DMS 273 (cell line): Measurements from ENCODE around the gene EIF1.
A peak's percentile ranks its signal among the peaks of the same experiment; 100 is the strongest.
"Not testable (repeated sequence)": the region's sequence is repeated elsewhere in the genome, so short reads cannot be mapped to it uniquely, and the experiment has no call there.

Source experiments
- DNase-seq: peaks from one replicate; lab custom pipeline; 2025; ENCODE audit not compliant: unreplicated experiment; lab: John Stamatoyannopoulos, UW

EIF1 gene

DNA sequence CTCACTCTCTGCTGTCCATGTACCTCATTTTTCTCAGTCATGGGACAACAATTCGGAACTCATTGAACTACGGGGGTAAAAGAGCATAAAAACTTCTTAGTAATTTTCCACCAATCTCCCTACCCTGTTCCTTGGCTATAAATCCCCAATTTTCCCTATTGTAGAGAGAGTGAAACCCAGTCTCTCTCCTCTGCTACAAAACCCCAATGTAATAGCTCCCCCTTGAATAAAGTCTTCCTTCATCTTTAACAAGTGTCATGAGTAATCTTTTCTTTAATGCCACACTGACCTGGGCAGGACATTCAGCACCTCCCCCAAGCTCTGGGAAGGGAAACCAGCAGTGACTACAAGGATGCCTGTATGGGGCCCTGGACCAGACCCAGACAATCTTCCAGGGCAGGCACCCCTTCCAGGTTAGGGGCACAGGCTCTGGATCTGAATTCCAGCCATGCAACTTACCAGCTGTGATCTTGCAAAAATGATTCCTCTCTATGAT lies 10.2 kb upstream of the EIF1 start:
- DNase-seq: no peak

- no peak for DNase-seq
Observed at GRCh38 chr17:41678907-41679739, 9.6 kb upstream of the EIF1 start.

- DNase-seq: no peak
Observed at GRCh38 chr17:41679740-41680425, 8.8 kb upstream of the EIF1 start.

DNA sequence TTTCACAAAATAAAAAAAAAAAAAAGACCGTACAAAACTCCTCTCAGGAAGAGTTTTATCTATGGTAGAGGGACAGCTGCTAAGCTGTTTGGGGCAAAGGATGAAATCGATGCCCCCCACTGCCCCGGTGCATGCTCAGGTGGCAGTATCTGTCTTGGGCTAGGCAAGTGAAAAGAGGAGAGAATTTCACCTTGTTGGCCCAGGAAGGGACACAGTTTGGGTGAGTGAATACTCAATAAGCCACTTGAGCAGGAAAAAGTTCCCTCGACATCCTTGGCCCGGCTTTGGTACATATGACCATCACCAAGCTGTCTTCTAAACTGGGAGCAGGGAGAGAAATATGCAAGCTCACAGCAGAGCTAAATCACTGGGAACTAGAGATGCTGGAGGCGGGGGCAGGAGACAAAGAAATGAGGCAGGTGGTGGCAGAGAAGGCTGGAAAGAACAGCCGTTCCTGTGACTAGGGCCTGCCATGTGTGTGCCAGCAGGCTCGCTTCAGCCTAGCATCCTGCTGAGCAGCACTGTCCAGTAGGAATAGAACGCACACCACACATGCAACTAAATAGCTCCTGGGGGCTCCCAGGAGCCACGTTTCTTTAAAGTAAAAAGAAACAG lies 8.2 kb upstream of the EIF1 start:
- peak; percentile 86 for DNase-seq

GRCh38 chr17:41681776-41682175 lies 6.9 kb upstream of the EIF1 start:
- no peak for DNase-seq

DNA sequence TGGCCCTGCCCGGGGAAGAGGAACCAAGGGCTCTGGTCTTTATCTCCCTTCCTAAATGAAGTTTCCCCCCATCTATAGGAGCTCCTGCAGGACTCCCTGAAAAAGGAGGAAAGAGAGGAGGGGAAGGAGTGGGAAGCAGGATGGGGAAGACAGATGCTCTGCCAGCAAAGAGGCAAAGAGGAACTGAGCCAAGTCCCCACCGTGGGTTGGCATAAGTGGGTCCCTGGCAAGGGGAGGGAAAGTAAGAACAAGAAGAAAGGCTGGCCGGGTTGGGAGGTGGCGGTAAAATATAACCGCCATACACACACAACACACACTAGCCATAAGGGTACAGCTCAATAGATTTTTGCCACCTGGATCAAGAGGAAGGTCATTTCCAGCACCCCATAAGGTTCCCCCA lies 6.1 kb upstream of the EIF1 start:
- DNase-seq: no peak

- no peak for DNase-seq
Observed at GRCh38 chr17:41683441-41684007, 5.2 kb upstream of the EIF1 start.

GRCh38 chr17:41684035-41684434 lies 4.7 kb upstream of the EIF1 start:
- DNase-seq: no peak

GRCh38 chr17:41685753-41686152 lies 2.9 kb upstream of the EIF1 start:
- not testable (repeated sequence) for DNase-seq

- DNase-seq: no peak
Observed at GRCh38 chr17:41686281-41686680, 2.4 kb upstream of the EIF1 start.

DNA sequence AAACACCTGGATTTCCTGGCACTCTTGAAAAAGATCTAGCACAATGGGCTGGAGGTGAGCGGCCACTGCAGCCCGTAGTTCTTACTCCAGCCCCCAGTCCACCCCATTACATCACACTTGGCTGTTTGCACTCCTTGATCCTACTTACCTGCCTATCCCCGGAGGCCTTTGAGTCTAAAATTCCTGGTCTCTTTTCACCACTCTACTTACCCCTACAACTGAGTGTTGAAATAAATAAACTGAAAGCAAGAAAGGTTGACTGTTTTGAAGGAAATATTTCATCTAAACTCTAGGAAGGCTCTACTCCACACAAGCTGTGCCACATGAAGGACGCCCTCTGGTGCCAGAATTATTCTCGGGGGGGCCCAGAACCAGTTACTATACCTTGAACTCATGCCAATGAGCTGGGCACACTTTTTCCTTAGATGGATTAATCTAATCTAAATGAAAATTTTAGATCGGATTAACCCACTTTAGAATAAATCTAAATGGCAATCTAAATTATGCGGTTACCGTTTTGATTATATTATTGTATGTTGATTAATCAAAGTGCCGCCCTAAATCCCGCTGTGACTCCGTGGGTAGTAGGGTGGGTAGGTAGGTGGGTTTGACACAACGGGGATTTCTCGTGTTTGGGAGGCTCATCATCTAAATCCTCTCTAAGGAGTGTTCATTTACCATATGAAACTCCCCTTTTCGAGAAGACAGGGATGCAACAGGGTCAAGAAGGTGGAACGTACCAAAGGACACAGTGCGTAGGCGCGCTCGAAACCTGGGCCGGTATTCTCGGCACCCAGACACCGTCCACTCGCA lies 651 bp upstream of the EIF1 start:
- peak; percentile 84 for DNase-seq

DNA sequence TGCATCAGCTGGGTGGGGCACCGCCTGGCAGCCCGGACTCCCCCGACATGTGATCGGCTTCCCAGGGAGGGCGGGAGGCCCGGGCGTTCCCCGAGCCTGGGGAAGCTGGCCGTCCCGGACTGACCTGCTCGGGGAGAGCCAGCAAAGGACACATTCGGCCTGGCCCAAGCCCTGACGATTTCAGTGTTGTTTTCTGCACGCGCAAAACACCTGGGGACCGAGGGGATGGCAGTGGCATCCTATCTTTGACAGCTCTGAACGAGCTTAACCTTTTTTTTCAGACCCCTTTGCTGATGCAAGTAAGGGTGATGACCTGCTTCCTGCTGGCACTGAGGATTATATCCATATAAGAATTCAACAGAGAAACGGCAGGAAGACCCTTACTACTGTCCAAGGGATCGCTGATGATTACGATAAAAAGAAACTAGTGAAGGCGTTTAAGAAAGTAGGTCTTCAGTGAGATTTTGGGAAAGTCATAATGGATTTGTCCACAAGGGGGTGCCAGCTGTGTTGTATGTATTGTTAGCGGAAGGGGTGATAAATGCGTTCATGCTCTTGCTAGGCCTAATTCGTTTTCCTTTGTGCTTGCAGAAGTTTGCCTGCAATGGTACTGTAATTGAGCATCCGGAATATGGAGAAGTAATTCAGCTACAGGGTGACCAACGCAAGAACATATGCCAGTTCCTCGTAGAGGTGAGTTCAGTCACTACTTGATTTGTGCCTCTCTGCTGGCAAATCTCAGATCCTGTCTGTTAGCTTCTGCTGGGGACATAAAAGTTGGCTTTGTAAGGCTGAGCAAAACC lies 1.0 kb downstream of the EIF1 start:
- DNase-seq: peak; percentile 78

DNA sequence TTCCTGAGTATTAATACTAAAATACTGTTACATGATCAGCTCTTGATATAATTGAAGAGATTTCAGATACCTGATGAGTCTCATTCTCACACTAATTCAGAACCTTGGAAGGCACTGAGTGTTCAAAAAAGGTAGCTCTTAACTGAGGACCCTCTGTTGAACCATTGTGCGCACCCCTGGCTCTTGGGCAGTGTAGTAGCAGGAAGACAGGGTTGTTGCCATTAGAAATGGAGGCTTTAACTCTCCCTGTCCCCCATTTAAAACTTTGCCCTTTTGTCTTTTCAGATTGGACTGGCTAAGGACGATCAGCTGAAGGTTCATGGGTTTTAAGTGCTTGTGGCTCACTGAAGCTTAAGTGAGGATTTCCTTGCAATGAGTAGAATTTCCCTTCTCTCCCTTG lies 1.8 kb downstream of the EIF1 start:
- DNase-seq: no peak

DNA sequence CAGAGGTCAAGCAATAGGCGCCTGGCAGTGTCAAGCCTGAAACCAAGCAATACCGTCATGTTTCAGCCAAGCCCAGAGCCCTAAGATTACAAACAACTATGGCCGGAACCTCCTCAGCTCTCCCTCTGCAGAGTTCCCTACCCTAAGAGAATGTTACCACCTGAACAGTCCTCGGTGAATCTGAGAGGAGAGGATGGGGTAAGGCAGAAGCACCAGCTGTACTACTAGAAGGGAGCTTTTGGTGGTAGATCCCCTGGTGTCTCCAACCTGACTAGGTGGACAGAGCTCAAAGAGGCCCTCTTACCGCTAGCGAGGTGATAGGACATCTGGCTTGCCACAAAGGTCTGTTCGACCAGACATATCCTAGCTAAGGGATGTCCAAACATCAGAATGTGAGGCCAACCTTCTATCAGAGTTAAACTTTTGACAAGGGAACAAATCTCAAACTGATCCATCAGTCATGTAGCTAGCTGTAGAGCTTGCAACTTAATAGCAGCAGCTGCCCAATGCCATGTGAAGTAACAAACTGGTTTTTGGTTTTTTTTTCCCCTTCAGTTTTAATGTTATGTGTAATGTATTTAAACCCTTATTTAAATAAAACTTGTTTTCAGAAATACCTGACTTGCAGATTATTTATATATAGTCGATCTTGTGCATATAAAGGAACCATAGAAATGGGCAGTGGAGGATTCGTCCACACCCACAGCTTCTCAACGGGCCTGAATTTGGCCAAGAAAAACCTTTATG lies 2.5 kb downstream of the EIF1 start:
- DNase-seq: no peak

DNA sequence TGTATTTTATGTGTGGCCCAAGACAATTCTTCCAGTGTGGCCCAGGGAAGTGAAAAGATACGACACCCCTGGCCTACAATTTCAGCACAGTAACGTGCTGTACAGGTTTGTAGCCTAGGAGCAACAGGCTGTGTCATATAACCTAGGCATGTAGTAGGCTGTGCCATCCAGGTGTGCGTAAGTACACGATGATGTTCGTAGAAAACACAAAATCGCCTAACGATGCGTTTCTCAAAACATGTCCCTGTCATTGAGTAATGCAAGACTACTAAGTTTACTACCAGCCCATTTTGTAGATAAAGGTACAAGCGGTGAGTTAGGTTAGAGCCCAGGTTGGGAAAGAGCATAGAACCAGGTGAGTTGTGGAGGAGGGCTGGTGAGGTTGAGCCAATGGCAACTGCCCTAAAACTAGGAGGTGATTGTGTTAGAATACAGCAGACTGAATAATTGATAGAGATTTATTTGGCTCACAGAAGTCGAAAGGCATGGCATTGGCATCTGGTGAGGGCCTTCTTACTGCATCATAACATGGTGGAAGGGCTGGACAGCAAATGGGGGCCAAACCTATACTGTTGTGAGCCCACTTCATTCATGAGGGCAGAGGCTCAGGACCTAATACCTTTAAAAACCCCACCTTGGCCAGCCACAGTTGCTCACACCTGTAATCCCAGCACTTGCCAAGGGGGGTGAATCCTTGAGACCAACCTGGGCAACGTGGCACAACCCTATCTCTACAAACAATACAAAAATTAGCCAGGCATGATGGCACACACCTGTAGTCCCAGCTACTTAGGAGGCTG lies 4.2 kb downstream of the EIF1 start:
- peak; percentile 49 for DNase-seq

DNA sequence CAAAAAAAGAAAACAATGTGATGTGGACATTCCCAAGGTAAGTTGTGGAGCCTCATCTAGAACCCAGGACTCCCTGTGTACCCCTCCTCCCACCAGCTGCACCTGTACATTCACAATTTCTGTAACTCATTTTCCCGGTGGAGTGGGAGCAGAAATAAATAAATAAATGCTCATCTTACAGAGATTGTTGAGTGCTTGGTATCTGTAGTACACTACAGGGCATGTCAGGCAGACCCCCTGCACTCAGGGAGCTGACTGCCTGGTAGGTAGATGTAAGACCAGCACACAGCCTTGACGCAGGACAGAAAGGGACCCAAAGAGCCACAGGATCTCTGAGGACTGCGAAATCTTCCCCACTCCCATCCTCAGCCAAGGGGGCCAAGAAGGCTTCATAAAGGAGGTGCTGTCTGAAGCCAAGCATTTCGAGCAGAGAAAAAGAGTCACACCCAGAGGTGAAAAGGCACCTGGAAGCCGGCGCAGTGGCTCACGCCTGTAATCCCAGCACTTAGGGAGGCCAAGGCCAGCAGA lies 6.5 kb downstream of the EIF1 start:
- peak; percentile 26 for DNase-seq

DNA sequence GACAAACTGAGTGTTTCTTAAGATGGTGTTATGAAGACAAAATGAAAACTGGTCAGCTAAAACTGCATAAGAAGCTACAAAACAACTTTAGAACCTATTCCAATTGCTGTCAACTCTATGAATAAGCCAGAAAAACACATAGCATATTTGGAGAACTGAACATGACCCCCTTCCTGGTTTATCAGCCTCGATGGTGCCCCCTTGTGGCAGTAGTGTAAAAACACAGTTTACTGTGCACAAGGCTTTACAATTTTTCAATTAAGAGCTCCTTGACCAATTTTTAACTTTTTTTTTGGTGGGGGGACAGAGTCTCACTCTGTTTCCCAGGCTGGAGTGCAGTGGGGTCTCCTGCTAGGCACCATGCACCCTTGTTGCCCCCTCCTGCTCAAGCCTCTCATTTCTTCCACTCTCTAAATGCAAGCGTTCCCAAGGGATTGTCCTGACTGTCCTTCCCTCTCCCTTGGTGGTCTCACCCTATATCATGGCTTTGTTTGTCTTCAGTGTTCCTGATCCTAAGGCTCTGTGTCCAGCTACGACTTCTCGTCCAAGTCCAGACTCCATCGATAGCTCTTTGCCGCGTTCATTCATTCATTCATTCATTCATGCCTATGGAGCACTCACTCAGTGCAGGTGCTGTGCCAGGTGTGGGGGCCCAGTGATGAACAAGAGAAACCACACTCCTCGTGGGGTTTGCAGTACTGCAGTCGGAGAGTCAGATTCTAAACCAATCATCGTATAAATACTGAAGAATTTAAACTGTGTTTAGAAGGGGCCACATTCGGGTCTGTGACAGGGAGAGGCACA lies 7.5 kb downstream of the EIF1 start:
- DNase-seq: peak; percentile 92
